Stimulated activated CD8-positive, alpha-beta memory T cell treated with anti-CD3 and anti-CD28 coated beads, Interleukin-2, amount 100 ng/mL, for 1 hour (primary cell): ENCODE data around the gene EXOC1L.

Experiments
- DNase-seq, 2 donors: peaks; one replicate each; pipeline ENCODE4 v3.0.0-alpha.2; 2020; ENCODE audit warnings: low read depth in 2 of 2

The EXOC1L gene

DNA sequence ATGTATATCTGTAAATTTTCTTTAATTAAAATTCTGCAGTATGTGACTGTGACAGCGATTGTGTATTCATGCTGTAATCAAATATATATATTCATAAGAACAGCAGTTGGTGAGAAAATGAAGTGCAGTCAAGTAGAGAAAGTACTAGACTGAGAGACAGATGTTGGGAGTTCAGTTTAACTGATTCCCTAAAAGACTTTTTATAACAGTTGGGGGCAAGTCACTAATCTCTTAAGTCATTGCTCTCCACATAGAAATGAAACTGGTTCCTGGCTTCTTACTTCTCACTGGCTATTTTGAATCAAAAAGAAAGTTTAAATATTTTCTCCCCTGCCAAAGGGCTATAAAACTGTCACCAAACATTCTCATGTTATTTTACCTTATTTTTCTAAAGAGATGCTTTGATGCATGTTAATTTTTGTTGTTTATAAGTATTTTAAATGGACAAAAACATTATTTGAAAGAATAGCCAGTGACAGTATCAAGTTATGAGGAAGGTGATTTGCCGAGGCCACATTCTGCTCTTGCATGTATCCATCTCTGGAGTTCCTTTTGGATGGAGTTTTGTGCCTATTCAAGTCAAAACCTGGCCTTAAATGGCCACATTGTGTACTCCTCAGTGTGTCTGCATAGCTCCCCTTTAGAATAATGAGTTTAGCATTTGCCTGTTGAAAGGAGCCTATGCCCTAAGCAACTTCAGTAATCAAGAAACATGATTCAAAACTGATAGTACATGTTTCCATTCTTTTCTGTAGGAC lies 64.7 kb downstream of the EXOC1L start:
- DNase-seq = no peak

DNA sequence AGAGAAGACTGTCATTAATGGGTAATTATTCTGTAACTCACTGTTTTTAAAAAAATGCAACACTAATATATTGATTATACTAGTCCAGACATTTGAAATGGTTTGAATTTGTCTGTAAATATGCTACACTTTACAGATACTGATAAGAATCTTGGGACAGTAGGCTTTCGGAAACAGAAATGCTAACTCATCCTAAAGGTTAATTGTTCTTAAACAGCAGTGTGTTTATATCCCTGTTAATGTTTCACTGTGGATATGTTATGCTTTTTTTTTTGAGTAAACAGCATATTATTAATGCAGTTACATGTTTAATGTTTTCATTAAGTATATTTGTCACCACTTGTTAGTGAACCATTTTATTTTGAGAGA lies 65.2 kb downstream of the EXOC1L start:
- no peak for DNase-seq
